Measurements from ENCODE around the gene MYOM1.
"Not testable (repeated sequence)": the region's sequence is repeated elsewhere in the genome, so short reads cannot be mapped to it uniquely, and the experiment has no call there.

MYOM1 gene

DNA sequence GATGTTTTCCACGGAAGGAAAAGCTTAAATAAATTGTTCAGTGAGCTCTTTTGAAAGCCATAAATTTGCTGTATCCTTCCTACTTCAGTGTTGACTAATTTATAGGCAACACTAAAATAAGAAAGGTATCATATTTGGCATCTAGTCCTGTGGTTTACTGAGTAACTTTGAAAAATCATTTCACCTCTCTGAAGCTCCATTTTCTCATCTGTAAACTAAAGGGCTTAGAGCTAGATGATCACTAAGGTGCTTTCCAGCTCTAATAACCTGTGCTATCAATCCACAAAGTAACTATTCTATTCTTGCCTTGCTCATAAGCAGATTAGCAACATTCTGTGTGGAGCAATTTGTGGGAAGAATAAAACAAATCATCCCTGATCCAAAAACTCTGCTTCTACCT, 3.6 kb upstream of the MYOM1 start:
- no peak for FAIRE-seq
- DNase-seq (ENCODE audit: extremely low spot score, insufficient read length, low read depth): no peak

DNA sequence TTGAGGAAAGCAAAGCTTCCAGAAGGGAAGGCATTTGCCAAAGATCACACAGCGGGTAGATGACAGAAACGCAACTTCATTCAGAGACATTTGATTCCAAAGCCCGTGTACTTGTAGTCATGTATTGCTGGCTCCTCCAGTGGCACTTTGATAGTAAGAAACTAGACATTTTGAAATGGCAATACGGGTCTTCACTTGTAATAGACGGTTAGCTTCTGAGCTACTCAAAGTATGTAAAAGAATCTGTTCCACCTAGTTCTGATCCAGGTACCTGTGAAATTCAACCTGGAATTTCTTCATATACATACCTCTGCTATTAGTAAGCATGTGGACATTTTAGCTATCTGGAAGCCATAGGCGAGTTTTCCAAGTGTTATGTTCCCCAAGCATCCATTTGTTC, 1.7 kb upstream of the MYOM1 start:
- no peak for DNase-seq (ENCODE audit: extremely low spot score, insufficient read length, low read depth)
- no peak for FAIRE-seq

DNA sequence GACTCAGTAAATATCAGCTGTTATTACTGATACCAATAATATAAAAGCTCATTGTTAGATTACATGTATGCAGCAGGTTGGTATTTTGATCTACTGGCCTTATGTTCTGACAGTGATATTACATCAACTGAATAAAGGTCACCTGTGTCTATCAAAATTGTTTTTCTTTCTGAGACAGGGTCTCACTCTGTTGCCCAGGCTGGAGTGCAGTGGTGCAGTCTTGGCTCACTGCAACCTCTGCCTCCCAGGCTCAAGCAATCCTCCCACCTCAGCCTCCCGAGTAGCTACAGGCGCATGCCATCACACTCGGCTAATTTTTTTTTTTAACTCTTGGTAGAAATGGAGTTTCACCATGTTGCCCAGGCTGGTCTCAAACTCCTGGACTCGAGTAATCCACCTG, 1.1 kb upstream of the MYOM1 start:
- FAIRE-seq; DNase-seq (ENCODE audit: extremely low spot score, insufficient read length, low read depth): not testable (repeated sequence)

DNA sequence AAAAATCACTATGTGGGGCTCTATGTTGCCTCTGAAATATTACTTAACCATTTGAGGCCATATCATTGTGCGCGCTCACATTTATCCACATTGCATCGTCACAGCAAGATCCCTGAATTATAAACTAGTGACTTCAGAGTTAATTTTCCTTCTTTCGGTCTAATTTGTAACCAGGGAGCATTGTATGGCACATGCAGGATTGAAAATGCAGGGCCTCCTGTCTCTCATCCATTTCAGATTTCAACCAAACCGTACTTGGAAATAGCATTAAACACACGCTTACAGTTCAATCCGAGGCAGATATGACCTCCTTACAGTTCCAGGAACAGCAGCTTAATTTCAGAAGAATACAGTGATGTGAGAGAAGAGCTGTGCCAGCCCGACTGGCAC, 532 bp downstream of the MYOM1 start:
- FAIRE-seq (no peak), DNase-seq (ENCODE audit: extremely low spot score, insufficient read length, low read depth) (no peak)

DNA sequence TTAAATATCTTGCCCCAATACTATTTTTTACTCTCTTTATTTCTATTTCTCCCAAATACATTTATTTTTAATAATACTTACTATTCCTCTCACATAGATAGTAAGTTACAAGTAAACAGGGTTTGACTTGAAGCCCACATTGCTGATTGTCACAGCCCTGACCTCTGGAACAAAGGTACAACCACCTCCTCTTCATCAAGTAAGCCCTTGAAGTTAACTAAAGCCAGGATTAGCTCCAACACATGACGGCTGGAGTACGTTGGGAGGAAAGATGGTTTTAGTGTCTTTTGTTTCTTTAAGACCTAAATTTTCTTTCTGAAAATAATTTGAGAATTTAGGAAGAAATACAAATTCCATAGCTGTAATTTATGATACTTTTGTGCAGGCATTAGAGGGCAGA, 949 bp downstream of the MYOM1 start:
- FAIRE-seq (no peak), DNase-seq (ENCODE audit: extremely low spot score, insufficient read length, low read depth) (no peak)

DNA sequence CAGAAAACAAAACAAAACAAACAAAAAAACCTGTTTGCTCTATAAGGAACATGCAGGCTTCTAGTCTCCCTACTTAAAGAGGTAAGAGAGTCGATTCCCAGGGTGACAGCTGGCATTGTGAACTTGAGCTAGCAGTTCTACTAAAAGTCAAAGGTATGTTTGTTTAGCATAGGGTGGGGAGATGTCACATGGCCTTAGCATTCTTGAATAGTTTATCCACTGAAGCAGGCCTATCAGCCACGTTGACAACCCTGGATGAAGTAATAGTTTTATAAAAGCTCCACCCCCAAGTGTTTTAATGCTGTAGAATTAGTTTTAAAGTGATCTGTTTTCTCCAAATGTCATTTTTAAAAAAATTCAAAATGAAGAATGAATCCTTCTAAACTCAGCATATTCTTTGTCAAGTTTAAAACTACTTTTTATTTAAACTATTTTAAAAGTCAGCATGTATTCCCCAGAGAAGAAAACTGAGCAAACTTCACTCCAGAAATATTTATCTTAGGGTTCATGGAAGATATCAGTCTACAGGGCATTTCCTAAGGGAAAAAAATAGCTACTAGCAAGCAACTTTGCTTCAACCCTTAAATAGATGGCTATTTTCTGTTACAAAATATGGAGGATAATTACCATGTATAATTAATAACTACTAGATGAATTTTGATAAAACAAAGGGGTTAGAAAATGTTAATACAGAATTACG, 1.7 kb downstream of the MYOM1 start:
- FAIRE-seq (no peak), DNase-seq (ENCODE audit: extremely low spot score, insufficient read length, low read depth) (no peak)

DNA sequence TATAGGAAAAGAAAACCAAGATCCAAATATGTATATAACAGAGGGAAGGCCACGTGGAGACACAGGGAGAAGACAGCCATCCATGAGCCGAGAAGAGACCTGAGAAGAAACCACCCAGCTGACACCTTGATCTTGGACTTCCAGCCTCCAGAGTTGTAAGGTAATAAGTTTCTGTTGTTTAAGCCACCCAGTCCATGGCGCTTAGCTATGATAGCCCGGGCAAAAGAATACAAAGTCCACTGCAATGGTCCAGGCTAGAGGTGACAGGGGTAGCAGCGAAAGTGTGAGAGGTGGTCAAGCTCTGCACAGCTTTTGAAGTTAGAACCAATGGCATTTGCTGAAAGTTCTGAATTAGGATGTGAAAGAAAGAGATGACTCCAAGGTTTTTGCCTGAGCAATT, 2.8 kb downstream of the MYOM1 start:
- FAIRE-seq (no peak), DNase-seq (ENCODE audit: extremely low spot score, insufficient read length, low read depth) (no peak)

DNA sequence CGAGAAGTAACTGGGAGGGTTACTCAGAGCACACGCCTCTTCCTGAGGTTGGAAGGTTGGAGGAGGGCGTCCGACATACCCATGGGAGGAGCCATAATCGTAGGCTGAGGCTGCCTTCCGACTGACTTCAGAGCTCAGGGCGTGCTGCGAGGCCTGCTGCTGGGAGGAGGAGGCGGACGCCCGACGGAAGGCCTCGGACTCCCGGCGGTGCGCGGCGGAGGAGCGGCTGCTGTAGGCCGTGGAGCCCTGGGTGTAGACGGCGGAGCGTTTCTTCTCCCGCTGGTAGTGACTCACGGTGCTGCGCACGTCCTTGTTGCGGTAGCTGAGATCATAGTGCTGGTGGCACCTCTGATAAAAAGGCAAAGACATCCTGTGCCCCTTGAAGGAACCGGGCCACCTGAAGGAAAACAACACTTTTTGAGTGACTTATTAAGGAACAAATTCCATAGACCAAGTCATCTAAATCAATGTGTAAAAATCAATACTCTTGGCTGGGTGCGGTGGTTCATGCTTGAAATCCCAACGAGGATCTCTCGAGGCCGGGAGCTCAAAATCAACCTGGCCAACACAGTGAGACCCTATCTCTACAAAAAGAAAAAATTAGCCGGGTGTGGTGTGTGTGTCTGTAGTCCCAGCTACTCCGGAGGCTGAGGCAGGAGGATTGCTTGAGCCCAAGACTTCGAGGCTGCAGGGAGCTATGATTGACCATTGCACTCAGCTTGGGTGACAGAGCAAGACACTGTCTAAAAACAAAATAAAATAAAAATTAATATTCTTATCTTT, 4.7 kb downstream of the MYOM1 start:
- no peak for DNase-seq (ENCODE audit: extremely low spot score, insufficient read length, low read depth)
- no peak for FAIRE-seq

- FAIRE-seq (no peak), DNase-seq (ENCODE audit: extremely low spot score, insufficient read length, low read depth) (no peak)
Observed at GRCh38 chr18:3213300-3214059, 6.3 kb downstream of the MYOM1 start.

DNA sequence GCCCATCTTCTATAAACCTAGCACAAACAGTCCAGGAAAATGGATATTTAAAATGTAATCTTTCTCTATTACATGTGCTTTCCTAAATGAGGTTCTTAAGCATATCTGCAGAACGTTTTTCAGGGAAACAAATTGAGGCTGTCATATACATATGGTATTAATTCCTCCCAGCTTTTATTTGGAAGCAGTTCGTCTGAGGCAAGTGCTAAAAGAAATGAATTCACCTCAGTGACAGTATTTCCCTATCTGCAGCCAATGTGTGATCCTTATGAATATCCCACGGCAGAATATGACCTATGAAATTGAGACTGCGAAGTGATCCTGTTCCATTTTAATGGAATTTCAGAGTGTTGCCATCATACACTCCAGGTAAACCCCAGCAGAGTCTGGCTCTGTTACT, 7.1 kb downstream of the MYOM1 start:
- no peak for FAIRE-seq
- DNase-seq (ENCODE audit: extremely low spot score, insufficient read length, low read depth): no peak

DNA sequence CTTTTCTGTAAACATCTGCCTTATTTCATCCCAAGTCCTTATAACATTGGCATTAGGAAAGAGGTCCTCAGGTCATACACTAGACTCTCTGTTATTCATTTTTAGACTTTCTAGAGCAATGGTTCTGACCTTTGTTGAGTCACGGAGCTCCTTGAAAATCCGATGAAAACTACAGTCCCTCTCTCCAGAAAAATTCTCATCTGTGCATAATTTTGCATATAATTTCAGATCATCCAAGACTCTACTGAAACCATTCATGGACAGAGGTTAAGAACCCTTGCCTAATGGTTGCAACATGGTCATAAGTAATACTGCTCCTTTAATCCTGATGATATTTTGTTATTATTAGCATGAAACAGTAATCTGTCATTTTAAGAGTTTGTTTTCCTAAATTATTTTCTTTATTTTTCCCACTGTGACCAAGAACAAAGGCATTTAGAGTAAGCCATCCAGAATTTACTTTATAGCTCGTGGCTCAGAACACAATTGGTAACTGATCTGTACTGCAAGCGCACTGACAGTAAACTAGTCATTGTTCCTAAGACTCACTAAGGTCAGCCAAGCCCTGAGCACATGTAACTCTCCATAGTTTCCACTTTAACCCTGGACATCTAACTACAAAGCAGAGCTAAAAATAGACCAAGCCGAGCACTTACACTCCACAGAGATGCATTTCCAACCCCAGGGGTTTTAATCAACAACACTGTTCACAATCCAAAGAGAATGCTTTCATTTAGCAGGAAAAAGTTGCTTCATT, 8.4 kb downstream of the MYOM1 start:
- no peak for FAIRE-seq

GRCh38 chr18:3209859-3210569, 9.8 kb downstream of the MYOM1 start:
- no peak for DNase-seq (ENCODE audit: extremely low spot score, insufficient read length, low read depth)
- FAIRE-seq: no peak

More for the DNA sequence above, 8.4 kb downstream of the MYOM1 start:
- no peak for DNase-seq (ENCODE audit: extremely low spot score, insufficient read length, low read depth)

GRCh38 chr18:3207565-3207964, 12.2 kb downstream of the MYOM1 start:
- DNase-seq (ENCODE audit: extremely low spot score, insufficient read length, low read depth) (no peak), FAIRE-seq (no peak)

GRCh38 chr18:3205239-3205638, 14.5 kb downstream of the MYOM1 start:
- no peak for FAIRE-seq
- no peak for DNase-seq (ENCODE audit: extremely low spot score, insufficient read length, low read depth)

DNA sequence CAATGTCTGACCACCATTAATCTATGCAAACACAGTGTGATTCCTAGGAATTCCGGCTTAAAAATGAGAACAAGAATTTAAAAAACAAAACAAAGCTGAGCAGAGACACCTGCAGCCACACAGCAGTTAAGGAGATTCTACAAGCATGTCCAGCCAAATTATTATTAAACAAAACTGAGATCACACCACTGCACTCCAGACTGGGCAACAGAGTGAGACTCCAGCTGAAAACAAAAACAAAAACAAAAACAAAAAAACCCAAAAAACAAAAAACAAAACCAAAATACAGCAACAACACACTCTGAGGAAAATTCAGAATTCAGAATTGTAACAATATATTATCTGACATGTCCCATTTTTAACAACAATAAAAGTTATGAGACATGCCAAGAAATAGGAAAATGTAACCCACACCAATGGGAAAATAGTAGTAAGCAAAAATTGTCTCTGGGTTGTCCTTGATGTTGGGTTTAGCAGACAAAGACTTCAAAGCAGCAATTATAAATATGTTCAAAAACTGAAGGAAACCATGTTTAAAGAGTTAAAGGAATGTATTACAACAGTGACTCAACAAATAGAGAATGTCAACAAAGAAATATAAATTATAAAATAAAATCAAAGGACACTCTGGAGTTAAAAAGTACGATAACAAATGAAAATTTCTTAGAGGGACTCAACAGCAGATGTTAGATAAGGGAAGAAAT, 19.7 kb downstream of the MYOM1 start:
- FAIRE-seq (no peak), DNase-seq (ENCODE audit: extremely low spot score, insufficient read length, low read depth) (no peak)

GRCh38 chr18:3198260-3198860, 21.4 kb downstream of the MYOM1 start:
- FAIRE-seq; DNase-seq (ENCODE audit: extremely low spot score, insufficient read length, low read depth): not testable (repeated sequence)

DNA sequence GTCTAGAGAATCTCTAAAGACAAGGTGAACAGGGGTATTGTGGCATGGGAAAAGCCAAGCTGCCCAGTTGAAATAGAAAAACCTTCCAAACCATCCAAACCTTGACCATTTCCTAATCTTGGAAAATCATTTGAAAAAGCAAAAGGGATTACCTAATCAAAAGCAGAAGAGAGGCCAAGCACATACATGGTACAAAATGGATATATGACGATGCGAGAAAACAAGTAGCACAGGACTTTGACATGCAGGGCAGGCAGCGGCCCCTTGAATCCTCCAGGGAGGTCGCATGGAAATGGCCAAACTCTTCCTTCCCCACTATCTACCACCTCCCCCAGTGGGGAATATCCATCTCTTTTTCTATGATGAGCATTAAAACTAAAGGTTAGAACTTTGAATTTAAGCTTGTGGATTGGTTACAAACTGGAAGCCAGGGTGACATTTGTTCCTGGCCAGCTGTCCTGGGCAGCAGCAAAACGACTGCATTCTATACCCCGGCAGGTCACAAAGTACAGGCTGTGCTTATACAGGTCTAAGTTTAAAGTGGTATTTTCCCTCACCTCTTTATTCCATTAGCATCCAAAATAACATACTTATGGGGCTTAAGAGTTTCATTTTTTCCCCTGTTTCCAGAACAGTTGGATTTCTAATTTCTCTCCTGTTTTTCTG, 24.7 kb downstream of the MYOM1 start:
- FAIRE-seq (no peak), DNase-seq (ENCODE audit: extremely low spot score, insufficient read length, low read depth) (no peak)

- no peak for FAIRE-seq
- no peak for DNase-seq (ENCODE audit: extremely low spot score, insufficient read length, low read depth)
Observed at GRCh38 chr18:3193331-3193730, 26.4 kb downstream of the MYOM1 start.

Data from GM18507 (cell line).